ENCODE measurements around the gene TRAK1.

GRCh38 chr3:42118762-42119361 lies 27.7 kb downstream of the TRAK1 start:
- TF ChIP-seq CTCF (IDR thresholded peaks at IDR 0.05; ENCODE audit: low read depth, low read length) (peak; percentile 68), EZH2phosphoT487 (IDR thresholded peaks at IDR 0.05; ENCODE audit: low read depth) (no peak)

Measured in OCI-LY3 (cell line).